ENCODE results near the gene TSFM.

TSFM gene

GRCh38 chr12:57834086-57834876 lies 51.7 kb downstream of the TSFM start:
- DNase-seq (ENCODE audit: low spot score) = no peak

DNA sequence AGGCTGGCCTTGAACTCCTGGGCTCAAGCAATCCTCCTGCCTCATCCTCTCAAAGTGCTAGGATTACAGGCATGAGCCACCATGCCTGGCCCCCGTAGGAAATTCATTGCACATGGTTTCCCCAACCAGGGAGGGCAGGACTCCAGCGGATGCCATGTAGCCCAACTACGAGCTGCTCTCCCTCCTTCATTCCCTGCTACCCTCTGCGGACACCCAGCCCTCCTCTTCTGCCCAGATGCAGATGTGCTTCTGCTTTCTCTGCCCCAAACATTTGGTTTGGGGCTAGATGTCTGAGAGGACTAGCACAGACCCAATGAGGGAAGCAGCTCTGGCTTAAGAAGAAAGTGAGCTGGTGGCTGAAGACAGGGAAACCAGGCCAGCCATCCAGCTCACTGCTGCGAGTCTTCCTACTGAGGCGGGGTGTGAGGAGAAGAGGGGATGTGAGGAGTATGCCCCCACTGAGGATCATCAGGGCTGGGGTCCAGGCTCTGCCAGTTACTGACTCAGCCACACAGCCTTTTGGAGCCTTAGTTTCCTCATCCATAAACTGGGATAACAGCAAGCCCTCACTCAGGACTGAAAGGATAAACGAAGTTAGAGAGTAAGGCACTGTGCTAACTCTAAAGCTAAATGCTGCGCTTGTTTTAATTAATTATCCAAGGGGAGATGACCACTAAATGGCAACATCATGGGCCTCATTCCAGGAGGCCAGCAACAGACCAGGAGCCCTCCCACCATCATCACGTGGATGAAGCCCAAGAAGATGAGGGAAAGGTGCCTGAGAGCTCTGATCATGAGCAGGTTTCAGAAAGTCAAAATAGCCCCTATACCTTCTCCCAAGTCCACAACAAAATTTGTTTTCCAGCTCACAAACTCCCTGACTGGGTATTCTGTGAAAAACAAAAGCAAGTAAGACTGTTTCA lies 53.0 kb downstream of the TSFM start:
- peak; percentile 56 for DNase-seq (ENCODE audit: low spot score)

- DNase-seq (ENCODE audit: low spot score) = peak; percentile 76
Observed at GRCh38 chr12:57836442-57837375, 54.1 kb downstream of the TSFM start.

DNA sequence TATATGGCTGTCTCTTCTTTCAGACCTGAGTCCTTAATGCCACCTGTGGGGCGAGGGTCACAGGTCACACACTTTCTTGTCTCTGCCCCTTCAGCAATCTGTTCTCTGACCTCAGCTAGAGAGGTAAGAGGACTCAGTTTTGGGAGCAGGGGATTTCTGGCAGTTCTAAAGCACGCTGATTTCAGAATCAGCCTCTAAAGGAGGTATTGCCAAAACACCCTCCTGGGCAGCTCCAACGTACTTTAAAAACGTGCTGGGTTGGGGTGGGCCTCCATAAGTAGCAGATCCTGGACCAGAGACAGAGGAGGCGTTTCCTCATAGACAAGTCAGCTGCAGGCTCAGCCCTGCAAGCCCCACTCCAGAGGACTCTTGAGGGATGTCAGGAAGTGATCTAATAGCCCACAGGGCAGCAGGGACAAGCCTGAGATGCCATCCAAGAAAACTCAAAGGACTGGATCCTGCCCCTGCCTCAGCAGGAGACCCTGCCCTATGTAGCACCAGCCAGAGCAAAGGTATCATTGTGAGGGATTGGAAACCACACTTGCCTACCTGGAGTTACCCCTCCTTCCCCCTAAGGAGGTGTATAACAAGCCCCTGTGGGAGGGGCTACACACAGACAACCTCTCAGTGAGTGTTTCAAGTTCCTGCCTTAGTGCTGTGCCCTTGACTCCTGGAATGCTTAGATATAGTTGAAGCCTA lies 55.4 kb downstream of the TSFM start:
- DNase-seq (ENCODE audit: low spot score) = no peak

DNA sequence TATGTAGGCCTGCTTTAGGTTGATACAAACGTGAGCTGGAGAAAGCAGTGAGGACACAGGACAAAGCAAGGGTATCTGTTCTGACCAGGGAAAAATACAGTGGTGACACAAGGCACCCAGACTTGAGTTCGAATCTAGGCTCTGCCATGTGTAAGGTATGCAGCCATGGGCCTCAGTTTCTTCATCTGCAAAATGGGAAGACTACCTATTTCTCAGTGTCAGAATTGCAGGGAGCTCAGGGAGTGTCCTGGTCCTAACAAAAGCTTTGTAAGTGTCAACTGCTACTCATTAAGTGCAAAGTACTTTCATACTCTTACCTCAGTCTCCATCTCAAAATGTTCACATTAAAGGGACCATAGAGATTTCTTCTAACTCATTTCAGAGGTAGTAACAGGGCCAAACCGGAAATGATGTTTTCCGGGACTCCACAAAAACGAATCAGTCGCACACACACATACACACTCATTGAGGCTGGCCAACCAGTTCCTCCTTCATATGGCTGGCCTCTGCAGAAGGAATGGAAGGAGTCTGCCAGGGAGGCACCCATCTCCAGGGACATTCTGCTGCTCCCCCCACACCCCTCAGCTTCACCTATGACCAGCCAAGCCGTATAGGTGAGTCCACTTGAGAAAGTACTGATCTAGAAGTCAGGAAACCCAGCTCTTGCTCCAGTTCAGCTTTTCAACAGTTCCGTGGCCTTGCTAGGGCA lies 56.2 kb downstream of the TSFM start:
- DNase-seq (ENCODE audit: low spot score) = no peak

DNA sequence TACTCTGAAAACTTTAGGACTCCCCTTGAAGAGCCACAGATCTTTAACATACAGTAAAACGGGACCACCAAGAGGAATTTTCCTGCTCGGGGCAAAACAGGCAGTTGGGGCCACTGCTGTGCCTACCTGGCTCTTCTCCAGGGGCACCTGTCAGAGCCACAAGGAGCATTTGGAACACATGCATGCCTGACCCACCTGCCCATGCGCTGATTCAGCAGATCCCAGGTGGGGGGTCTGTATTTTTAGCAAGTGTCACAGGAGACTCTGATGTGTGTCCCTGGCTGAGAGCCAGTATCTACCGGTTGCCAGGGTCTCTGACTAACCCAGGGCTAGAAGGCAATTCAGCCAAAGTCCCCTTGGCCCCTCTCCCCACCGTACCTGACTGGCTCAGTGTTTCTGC lies 57.4 kb downstream of the TSFM start:
- no peak for DNase-seq (ENCODE audit: low spot score)

GRCh38 chr12:57840726-57841125 lies 58.1 kb downstream of the TSFM start:
- no peak for DNase-seq (ENCODE audit: low spot score)

DNA sequence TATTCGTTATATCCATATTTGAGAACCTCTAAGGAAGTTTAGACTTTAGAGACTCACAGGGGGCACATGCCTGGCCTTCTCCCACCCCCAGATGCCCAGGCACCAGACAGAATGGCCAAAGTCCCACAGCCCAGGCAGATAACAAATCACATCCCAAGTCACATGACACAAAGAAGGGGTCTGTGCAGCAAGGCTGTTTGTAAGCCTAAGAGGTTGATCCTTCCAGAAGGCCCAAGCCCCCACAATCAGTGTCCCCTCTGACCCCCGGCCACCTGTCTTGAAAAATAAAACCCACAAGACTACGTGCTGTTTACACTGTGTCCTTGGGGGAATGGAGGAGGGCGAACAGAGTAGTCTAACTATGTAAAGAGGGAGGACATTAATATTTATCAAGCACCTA lies 58.9 kb downstream of the TSFM start:
- DNase-seq (ENCODE audit: low spot score) = no peak

DNA sequence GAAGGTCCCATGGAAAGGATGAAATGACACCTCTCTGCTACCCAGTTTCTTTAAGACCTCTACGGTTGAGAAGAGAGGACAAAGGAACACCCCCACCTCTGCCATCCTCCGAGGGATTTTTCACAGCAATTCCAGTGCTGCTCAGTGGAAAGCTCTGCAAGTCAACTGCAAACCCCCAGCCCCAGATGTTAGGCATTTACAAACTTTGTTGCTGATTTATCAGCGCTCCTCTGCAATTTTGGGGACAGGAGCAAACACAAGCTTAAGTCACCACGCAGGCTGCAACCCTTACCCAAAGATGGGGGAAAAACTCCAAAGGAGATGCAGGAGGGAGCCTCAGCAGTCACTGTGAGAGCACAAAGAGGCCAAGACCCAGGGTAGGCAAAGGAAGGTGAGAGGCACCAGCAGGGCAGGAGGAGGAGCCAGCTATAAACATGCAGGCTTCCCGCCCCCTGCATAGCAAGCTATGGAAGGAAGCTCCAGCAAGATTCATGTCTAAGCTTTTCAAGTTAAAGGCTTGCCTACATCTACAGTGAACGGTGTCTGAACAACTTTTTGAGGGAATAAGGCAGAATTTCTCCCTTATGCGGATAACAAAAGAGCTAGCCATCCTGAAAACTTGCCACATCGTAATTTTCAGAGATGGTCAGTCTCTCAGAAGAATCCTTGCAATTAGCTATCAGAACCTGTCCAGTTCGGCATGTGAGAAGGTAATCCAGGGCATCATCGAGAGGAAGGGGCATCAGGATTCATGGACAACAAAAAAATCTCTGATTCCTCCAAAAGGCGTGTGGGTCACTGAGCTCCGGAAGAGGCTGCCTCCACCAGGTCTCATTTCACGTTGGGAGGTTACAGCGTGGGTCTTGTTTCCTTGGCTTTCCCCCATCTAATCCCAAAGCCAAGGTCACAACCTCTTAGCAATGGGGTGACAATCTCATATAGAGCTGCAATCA lies 60.0 kb downstream of the TSFM start:
- DNase-seq (ENCODE audit: low spot score) = no peak

GRCh38 chr12:57844709-57845477 lies 62.3 kb downstream of the TSFM start:
- DNase-seq (ENCODE audit: low spot score) = peak; percentile 62

DNA sequence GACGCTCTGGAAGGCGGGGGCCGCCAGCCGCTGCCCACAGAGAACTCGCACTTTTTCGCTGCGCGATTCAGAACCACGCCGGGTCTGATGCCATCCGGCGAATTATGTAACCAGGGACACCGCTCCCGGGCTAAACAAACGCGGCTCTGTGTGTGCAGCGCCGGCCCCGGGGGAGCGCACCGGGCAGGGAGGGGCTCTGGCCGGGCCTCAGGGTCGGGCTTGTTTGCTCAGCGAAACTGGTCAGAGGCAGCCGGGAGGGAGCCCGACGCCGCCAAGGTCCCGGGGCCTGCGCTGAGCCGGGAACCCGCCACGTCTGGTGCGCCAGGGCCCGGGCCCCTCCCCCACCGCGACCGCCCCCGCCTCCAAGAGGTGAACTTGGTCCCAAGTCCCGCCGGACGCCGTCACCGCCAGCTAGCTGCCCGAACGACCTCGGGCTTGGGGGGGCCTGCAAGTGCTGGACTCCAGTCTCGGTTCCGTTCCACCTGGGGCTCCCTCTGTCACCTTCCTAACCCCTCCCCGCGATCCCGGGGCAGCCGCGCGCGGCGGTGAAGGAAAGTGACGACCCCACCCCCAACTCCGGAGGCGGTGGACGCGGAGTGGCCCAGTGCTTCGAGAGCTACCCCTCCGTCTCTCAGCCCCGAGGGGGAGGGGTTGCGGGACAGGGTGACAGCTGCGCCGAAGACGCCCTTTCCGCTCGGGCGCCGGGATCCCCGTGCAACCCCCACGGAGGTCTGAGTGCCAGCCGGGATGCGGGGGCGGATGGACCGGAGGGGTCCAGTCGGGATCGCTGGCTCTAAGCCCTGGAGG lies 63.1 kb downstream of the TSFM start:
- DNase-seq (ENCODE audit: low spot score) = peak; percentile 88

- DNase-seq (ENCODE audit: low spot score) = no peak
Observed at GRCh38 chr12:57846285-57846576, 63.6 kb downstream of the TSFM start.

DNA sequence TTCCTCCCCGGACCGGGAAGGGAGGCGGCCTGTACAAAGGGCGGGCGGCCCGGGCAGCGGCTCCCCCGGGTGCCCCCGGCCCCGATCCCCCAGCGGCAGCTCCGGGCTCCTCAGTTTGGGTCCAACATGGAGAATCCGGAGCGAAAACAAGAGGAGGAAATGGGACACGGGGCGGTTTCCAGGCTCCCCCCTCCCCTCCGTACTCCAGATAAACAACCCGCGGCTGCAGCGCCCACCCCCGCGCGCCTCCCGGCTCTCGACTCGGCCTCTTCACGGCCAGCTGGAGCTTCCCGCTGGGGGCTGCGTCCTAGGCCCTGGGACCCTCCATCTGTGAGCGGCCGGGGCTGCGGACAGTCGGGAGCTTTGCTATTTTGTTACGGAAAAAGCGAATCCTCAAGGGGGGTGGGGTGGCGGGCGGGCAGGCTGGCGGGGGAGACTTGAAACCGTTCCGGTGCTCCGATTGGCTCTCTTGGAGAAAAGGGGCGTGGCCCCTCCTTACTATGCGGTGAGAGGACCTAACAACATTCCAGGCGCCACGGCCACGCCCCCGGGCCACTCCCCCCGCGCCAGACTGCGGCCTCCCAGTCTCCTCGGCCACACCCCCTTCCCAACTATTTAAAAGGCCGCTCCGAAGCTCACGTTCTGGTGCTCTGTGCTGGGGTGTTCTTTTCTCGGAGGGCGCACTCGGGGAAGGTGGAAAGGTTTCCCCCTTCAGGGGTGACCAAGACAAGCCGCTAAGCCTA lies 64.2 kb downstream of the TSFM start, which contains the start of gene CTDSP2:
CTDSP2 (minus strand) TSS at position 153 of the 743 bp plus-strand sequence. CDS start 294 bp downstream, outside the sequence.
- peak; percentile 99 for DNase-seq (ENCODE audit: low spot score)

Data from Ammon's horn (tissue), 1 donor.